H1 (cell line): ENCODE measurements around the gene OTOF. TPM values are rescaled to one million over a fixed set of nuclear protein-coding genes. Genes with fewer than 3 reads are reported as not detected.

Experiments used
- CHD2 ChIP-seq: IDR thresholded peaks from 2 replicates; pipeline ENCODE4 v1.6.1; 2012; ENCODE audit warnings: low read length, improper control_type of control experiment
- CTCF ChIP-seq, 3 experiments: IDR thresholded peaks; 1 replicate in 2 of 3; 2 replicates in 1 of 3; pipeline versions ENCODE4 v1.5.1 to v1.6.1; 2011; ENCODE audit warnings: low read length in 3 of 3, mild to moderate bottlenecking in 3 of 3, inconsistent platforms in 2 of 3, low read depth in 1 of 3, moderate library complexity in 1 of 3; ENCODE audit not compliant: insufficient read depth in 1 of 3; ENCODE audit errors: control extremely low read depth in 1 of 3
- EZH2 ChIP-seq: fragments of 200-600 bp; sonication (generic); IDR thresholded peaks from 2 replicates; pipeline ENCODE4 v1.7.1; 2012; ENCODE audit warnings: low read depth, mild to moderate bottlenecking, moderate library complexity, low read length, inconsistent platforms; ENCODE audit not compliant: severe bottlenecking
- MAFK ChIP-seq: IDR thresholded peaks from 2 replicates; pipeline ENCODE4 v1.6.1; 2012; ENCODE audit warnings: low read depth, mild to moderate bottlenecking, improper control_type of control experiment, low read length
- RXRA ChIP-seq: IDR thresholded peaks from 2 replicates; pipeline ENCODE4 v1.6.1; 2011; ENCODE audit warnings: low read depth, mild to moderate bottlenecking, low read length, moderate library complexity; ENCODE audit not compliant: insufficient read depth
- SIRT6 ChIP-seq: IDR thresholded peaks from one replicate; pipeline ENCODE4 v1.7.1; 2012; ENCODE audit warnings: low read length, inconsistent platforms
- YY1 ChIP-seq: IDR thresholded peaks from 2 replicates; pipeline ENCODE4 v1.6.1; 2011; ENCODE audit warnings: low read depth, mild to moderate bottlenecking, low read length
- polyA plus RNA-seq, 7 experiments: library from polyadenylated mRNA; depleted of rRNA in 3 of 7; stranded (reverse) in 5 of 7; unstranded in 2 of 7; fragments of >200 nt in 5 of 7; fragments of 200-250 nt in 2 of 7; gene quantifications; 1 replicate in 5 of 7; 2 replicates in 1 of 7; 4 replicates in 1 of 7; pipeline versions ENCODE4 v1.2.1 to v1.2.3, GENCODE V29; 2011 to 2013; ENCODE audit warnings: missing spikeins in 2 of 7, mixed read lengths in 2 of 7
- total RNA-seq: library from RNA; stranded (reverse); fragmentation: NEBNext Ultra II Directional; extraction: Animal tissue kit (Norgen Biotek cat#: 25700); gene quantifications from 2 replicates; pipeline ENCODE4 v1.2.1, GENCODE V29; 2021

The OTOF gene
- total and polyA plus RNA-seq, 2 of the 8 experiments (the other 6 are each of a cell fraction or from before 2014, with no cell fraction given): 0.06 TPM; not detected in 1

- no peak for TF ChIP-seq SIRT6
- TF ChIP-seq RXRA: no peak
- TF ChIP-seq MAFK: no peak
- no peak for TF ChIP-seq CHD2
- TF ChIP-seq YY1: no peak
- TF ChIP-seq EZH2: no peak
- TF ChIP-seq CTCF (IDR thresholded peaks at IDR 0.05; ENCODE audit: control extremely low read depth in 1 of 3, insufficient read depth in 1 of 3, low read depth in 1 of 3, low read length in 3 of 3): no peak
- TF ChIP-seq, all 59 proteins: peak for 0
Observed at GRCh38 chr2:26473796-26474195, 4.1 kb downstream of the OTOF start (continued).
